Activated CD8-positive, alpha-beta memory T cell treated with anti-CD3 and anti-CD28 coated beads, Interleukin-2, amount 50 U/mL, for 24 hours (primary cell): ENCODE results near the gene SLC24A3.
"Not testable (repeated sequence)": the region's sequence is repeated elsewhere in the genome, so short reads cannot be mapped to it uniquely, and the experiment has no call there.

Experiments
- DNase-seq: peaks from one replicate; pipeline ENCODE4 v3.0.0-alpha.2; 2020; ENCODE audit errors: extremely low read depth

The SLC24A3 gene

DNA sequence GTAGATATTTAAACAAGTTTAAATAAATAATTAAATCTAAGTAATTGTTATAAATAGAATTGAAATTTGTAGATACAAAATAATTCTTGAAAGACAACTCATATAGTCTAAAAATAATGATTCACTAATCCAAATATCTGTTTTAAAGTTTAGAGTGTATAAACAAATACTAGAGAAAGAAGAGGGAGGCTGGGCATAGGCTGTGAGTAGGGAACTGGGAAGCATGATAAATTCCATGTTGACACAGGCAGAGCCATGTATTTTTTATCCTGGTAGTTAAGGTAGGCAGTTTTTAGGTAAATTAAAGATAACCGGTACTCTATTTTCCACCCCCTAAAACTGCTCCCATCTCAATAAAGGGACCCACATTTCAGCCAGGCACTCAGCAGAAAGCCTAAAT, 534.0 kb downstream of the SLC24A3 start:
- no peak for DNase-seq

DNA sequence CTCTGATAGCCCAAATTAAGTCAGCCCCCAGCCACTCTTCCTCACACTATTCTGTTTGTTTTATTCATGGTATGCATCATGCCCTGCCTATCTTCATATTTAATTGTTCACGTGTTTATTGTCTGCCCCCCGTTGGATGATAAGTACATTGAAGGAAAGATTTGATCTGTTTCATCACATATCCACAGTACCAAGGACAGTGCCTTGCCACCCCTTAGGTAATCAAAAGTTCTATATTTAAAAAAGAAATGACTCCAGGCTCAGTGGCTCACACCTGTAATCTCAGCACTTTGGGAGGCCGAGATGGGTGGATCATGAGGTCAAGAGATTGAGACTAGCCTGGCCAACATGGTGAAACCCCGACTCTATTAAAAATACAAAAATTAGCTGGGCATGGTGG, 535.5 kb downstream of the SLC24A3 start:
- no peak for DNase-seq

DNA sequence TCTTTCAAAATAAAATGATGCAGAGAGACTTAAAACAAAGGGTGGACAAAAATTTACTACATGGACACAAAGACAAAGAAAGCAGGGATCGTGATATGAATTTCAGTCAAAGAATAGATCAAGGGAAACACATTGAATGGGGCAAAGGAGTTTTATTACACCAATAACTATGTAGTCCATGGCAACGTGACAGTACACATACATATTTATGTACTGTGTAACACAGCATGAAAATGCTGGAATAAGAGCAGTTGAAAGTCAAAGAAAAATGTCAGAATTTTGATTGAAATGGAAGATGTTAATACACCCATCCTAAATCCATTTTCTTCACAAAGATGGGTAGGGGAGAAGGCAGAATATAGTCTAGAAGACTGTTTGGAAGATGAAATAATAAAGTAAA, 536.2 kb downstream of the SLC24A3 start:
- no peak for DNase-seq

DNA sequence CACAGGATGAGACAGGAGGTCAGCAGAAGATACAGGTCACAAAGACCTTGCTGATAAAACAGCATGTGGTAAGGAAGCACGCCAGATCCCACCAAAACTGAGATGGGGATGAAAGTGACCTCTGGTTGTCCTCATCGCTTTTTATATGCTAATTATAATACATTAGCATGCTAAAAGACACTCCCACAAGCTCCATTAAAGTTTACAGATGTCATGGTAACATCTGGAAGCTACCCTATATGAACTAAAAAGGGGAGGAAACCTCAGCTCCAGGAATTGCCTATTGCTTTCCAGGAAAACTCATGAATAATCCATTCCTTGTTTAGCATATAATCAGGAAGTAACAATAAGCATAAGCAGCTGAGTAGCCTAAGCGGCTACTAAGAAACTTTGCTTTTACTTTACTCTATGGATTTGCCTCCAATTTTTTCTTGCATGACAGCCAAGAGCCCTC, 537.2 kb downstream of the SLC24A3 start:
- no peak for DNase-seq

DNA sequence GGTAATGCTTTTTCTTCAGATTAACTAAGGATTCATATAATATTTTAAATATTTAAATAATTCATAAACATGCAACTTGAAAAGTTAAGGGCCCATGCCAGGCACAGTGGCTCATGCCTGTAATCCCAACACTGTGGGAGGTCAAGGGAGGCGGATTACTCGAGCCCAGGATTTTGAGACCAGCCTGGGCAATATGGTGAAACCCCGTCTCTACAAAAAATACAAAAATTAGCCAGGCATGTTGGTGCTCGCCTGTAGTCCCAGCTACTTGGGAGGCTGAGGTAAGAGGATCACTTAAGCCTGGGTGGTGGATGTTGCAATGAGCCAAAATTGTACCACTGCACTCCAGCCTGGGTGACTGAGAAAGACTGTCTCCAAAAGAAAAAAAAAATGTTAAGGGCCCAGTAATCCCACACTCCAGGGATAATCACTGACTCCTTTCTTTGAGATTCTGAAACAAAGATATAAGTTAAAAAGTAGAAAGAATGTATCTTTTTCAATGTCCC, 537.7 kb downstream of the SLC24A3 start:
- no peak for DNase-seq

DNA sequence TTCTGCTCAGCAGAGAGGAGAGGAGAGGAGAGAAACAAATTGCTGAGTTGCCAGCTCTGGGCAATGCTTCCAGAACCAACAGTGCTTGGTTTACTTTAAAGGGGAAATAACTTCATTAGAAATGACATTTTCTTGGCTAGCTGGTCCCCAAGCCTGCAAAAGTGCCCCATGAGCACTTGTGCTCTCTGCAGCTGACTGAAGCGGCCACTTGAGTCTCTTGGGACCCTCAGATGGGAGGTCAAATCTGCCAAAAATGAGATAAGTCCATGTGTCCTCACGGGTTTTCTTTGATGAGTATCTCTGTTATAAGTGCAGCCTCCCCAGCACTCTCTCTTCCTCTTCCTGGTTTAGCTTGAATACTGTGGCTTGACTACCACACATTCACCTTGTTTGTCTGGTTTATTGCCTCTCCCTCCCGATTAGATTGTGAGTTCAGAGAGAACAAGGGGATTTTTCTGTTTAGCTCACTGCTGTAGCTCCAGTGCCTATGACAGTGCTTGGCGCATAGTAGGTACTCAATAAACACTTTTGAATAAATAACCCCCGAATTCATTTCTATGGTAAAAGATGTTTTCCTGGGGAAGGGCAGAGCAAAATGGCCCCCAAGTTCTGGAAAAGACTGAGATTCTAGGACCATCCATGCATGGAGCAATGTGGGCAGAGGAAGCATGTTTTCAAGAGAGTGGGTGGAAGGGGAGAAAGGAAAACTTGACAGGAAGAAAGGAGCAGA, 538.6 kb downstream of the SLC24A3 start:
- DNase-seq = no peak

DNA sequence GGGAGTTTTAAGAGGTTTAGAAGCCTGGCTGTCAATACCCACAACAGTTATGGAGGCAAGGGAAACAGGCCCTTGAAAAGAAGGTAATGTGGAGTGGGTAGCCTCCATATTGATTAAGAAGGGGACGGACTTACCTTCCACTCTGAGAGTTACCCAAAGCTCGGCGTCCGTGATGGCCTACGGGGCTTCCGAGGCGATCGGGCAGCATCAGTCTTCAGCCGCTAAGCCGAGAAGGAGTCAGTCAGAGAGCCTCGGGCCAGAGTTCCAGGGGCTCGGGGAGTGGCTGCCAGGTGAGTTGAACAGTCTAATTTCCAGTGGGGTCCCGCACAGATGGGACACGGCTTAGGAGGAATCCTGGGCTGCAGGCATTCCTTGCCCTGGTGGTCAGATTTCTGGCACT, 541.8 kb downstream of the SLC24A3 start:
- DNase-seq = not testable (repeated sequence)

DNA sequence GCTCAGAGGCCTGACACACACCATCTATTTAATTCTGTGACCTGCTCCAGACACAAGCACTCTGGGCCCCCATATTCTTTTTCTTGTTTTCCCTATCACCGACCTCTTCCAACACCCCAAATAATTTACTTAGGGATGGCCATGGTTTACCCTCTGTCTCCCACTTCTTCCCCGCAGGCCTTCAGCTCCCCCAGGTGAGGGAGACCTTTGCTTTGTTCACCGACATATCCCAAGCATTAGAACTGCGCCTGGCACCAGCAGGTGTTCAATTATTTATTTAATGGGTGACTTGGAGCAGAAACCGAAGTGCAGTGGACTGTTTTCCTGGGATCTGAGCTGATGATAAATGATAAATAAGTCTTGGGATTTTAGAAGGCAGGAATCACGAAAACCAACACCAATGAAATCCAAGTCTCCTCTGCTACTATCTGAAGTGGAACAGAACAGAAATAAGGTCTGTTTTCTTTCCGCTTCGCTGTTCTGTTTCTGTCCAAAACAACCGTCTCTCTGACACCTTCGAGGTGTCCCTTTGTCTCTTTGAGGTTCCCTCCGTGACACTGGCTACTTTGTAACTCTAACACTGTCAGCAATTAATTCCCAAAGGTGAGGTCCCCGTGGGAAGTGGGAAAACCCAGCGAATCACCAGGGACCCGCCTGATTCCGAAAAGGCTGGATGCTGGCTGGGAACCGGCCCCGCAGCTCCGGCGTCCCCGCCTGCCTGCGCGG, 544.5 kb downstream of the SLC24A3 start:
- DNase-seq = no peak

DNA sequence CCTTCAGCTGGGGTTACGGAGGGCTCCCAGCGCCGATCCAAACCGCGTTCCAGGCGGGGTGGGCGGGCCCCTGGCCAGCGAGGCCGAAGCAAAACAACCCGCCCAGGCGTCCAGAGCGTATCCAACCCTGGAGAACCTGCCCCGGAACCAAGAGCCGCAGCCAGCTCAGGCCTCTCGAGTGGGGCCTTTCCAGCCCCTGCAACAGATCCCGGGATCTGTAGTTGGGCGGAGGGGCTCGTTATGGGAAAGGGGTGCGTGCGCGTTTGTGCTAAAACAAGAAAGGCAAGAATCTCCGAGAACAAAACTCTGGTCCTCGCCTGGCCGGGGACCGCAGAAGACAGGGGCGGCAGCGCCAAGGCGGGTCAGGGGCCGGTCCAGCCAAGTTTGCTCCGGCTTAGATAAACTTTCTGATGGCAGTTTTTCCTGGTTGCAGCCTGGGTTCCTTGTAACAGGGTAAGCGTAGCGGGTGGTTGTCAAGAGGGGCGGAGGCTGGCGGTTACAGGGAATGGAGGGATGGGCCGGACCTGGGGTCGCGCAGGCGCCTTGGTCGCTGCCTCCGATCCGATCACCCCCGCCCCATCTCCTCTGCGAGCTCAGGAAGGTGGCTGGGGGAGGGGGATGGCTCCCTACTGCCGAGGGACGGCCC, 545.2 kb downstream of the SLC24A3 start:
- DNase-seq = no peak

DNA sequence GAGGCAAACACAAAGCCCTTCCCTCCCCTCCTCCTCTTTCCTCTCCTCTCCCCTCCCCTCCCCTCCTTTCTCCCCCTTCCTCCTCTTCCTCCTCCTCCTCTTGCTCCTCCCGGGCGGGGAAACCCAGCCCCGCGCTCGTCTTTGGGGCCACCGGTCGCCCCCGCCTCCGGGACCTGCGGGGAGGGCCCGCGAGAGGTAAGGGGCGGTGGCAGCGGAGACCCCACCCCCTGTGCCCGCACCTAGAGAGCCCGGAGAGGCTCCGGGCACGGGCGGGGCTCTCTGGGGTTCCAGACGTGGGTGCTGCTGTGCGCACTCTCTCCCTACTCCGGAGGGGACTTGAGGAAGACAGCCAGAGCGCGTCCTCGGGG, 545.7 kb downstream of the SLC24A3 start, which contains the start of gene RIN2:
TSS of gene RIN2 (plus strand) at position 126 of the 368 bp plus-strand sequence. CDS start 131,344 bp downstream, outside the sequence.
- DNase-seq = no peak

DNA sequence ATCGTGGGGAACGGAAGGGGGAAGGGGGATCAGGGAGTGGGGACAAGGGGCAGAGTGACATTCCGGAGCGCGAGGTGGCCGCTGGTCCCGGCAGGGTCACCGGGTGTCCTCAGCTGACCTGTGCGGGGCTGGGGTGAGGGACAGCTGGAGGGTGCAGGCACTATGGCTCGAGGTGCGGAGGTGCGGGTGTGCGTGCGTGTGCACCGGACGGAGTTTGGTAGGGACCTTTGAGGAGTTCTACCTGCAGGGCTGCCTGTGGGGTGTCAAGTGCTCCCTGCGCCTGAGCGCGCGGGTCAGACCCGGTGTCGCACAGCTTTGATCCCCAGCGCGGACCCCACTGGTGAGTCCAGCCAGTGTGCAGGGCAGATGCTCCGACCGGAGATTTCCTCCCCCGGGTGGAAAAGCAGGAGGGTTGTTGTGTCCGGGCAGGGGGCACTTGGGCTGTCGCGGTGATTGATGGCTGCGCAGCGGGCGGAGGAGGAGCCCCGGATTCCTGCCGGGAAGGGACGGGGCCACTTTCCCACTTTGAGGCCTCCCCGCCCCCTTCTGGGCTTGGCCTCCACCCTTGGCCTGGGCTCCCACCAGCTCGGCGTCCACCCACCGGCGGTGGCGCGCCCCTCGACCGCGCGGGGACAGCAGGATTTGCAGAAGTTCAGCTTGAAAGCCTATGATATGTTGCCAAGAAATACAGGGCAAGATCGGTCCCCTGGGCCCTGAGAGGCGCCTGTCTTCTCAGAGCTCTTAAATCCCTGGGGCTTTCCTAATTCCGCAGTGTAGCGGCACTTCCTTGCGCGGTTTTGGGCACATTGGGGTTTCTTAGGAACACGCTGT, 546.3 kb downstream of the SLC24A3 start:
- DNase-seq = no peak

DNA sequence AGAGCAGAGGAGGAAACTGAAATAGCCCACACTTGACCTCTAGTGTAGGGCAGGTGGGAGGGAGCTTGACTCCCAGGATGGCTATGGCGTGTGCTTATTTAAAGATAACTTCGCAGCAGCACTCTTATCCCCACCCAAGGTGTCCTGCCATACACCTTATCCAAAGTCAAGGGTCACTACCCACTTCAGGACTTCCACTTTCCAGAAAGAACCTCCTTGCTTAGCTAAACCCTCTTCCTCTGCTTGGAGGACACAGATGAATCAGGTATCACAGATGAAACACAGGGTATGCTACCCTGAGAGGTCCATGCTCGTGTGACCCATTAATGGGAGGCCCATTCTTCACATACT, 547.9 kb downstream of the SLC24A3 start:
- no peak for DNase-seq

DNA sequence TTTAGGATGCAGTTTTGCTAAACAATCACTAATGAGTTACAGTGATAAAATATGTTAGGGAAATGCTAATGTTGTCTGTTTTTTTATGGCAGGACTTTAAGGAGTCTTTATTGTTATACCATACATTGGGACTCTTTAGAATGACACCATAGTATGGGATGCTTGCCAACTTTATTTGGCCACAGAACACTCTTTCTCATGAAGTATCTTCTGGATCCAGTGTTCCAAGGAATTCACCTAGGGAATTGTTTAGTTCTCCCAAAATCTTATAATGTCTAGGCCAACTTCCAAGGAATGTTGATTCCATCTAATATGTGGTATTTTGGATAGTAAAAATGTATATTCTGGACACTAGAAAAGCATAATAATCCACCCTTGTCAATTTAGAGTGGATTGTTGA, 548.9 kb downstream of the SLC24A3 start:
- DNase-seq = no peak

DNA sequence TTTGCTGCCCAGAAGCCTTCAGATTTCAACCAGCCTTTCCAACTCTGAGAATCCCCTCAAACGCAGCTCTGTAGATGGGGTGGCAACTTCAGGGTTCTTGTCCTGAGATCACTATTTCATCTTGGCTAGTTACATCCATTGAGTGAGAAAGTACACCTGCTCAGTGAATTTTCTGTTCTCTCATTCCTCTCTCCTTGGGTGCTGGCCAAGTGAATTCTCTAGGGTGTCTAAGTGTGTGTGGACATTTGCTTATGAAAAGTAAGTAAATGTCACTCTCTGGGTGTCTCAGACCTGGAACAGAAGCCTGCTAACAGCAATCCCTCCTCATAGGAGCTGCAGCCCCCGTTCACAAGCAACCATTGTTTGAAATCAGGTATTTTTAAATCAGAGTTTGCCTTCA, 549.4 kb downstream of the SLC24A3 start:
- DNase-seq = no peak

DNA sequence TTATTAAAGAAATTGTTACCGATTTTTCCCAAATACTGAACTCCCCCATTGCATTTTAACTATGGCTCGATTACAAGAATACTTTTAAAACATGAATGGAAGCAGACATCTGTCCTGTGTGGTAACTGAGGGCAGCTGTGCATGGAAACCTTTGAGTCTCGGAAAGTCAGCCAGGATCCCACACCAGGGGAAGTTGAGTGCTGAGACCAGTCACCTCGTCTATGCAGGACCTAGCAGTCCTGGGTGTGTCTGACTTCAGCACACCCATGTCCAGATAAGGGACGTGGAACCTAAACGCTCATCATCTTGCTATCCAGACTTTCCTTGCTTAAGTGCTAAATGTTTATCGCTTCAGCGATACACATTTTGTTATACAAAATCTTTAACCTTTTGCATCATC, 551.8 kb downstream of the SLC24A3 start:
- DNase-seq = no peak

DNA sequence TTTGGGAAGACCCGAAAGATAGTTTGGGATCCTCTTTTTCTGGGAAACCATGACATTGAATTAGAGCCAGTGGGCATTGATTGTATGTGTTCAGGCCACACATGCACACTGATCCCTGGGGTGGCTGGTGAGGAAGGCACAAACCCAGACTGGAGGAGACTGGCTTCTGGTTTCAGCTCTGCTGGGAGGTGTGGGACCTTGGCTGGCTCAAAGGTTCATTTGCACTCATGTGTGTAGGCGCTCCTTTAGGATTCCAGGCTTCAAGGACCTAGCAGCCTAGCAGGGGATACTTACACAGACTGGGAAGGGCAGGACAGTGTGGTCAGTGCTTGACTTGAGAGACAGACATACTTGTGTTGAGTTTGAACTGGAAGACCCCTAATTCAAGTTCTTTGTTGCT, 552.8 kb downstream of the SLC24A3 start:
- no peak for DNase-seq

DNA sequence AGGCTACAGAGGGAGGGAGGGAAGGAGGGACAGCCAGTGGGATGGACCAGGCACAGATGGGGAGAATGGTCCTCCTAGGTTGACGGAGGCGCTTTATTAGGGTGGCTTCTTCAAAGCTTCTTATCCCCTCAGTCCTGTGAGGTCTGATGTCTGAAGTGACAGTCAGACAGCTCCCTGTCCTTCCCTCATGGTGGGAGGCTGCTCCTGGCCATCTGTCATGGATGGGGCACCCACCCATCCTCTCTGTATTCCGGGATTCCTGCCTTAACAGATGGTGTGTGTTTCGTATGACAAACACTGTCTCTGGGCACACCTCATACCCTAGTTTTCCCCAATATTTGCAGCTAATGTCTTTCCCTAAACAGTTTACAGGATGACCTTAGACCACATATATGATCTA, 553.5 kb downstream of the SLC24A3 start:
- no peak for DNase-seq

DNA sequence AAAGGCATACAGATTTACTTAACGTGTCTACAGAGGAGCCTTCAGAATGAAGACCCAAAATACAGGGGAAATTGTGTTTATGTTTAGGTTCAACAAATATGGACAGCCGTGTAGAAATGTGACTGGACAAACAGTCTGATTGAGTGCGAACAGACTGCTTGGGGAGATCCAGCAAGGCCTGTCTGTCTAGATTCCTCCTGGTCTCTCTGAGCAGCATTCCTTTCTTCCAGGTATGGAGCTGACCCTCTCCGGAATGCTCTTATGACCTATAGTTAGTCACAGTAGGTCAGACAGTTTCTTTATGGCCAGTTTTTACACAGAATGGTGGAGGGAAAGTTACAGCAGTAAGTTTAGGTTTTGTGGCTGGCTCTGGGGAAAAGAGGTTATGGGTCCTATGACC, 554.6 kb downstream of the SLC24A3 start:
- DNase-seq = no peak

DNA sequence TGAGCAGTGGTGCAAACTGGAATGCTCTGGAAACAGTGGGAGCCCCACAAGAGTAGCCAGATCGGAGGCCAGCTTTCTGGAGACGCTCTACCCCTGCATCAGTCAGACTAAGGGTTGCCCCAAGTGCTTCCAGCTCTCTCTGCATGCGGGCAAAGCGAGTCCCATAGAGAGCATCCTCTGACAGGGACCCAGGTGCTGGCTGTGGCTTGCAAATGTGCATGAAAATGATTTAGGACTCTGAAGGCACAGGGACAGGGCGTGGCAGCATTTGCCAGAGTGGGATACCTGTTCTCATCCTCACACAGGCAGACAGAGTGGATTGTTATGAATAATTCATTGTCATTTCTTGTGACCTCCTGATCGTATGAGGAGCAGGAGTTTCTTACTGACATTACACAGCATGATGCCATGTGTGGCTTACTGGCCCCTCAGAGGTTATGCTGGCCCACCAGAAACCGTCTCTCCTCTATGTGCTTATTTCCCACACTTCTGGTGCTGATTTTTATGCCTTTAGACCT, 555.9 kb downstream of the SLC24A3 start:
- DNase-seq = no peak

DNA sequence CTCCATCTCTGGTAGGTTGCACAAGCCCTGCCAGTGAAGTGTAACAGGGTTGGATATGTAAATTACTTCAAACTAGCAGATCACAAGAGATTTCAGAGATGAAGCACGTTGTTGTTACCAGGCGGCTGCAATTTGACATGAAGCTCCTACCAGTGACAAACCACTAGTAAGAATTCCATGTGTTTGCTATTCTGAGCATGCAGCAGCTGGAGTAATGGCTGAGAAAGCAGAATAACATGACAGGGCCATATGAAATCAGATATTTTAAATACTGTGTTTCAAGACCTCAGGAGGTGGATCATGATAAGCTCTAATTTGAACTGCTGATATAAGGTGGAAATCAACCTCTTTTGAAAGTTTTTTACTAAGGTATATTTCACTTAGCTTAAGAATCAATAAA, 557.1 kb downstream of the SLC24A3 start:
- DNase-seq = no peak

DNA sequence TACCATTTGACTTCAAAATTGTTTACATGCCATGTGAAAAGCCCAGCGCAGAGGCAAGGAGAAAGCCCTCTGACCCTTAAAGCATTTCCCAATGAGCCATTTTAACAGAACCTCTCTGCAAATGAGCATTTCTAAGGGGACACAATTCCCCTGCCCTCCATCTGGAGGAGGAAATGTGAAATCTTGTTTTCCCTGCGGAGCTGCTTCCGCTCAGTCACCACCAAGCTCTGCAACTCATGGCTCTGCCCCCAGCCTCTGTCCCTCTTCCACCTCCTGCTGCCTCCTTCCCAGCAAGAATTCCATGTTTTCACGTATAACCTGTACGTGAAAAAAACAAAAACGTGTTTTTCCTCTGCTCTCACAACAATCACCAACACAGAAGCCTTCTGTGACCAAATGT, 557.9 kb downstream of the SLC24A3 start:
- DNase-seq = no peak

DNA sequence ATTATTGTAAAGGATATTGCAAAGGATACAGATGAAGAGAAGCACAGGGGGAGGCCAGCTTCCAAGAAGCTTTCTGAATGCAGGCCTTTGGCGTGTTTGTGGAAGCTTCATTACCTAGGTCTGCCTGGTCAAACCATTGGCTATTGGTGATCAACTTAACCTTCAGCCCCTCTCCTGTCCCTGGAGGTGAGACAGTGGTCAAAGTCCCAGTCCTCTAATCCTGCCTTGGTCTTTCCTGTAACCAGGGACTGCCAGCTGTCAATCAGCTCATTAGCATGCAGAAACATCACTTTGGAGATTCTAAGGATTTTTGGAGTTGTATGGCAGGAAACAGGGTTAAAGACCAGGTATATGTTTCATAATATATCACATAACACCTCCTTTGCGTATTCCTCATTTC, 558.6 kb downstream of the SLC24A3 start:
- DNase-seq = no peak
